Measurements from ENCODE around the gene NINL. TPM values are rescaled to one million over a fixed set of nuclear protein-coding genes. Genes with fewer than 3 reads are reported as not detected.

Gene NINL
- total RNA-seq, 4 donors from 2014 or later: 18.3 to 37.8 (median 23.5) TPM

- H3K27ac ChIP-seq: no peak overlapping the region
- DNase-seq: no peak
- TF ChIP-seq POLR2A (IDR thresholded peaks at IDR 0.05) (no peak), CTCF (IDR thresholded peaks at IDR 0.05) (no peak)
- H3K4me1 ChIP-seq: no peaks in the 10 kb centered on the region
- no peaks in the 10 kb centered on the region for H3K9me3 ChIP-seq
- no peak overlapping the region for H3K4me3 ChIP-seq (replicated peaks in 1 of 3)
- intact Hi-C loops (cut with DNase I): no loop called here
- 93 to 96% methylated on average over 7 to 15 of the region's 18 CpGs for WGBS, 2 donors
- H3K36me3 ChIP-seq: peaks cover 0 to 2% of the 10 kb centered on the region in 2 donors
- no peaks in the 10 kb centered on the region for H3K27me3 ChIP-seq
Measured at GRCh38 chr20:25495189-25495824, 90.0 kb downstream of the NINL start.

GRCh38 chr20:25494506-25495188 lies 90.7 kb downstream of the NINL start:
- peaks cover under 1 to 2% of the 10 kb centered on the region in 2 donors for H3K36me3 ChIP-seq
- DNase-seq: no peak

GRCh38 chr20:25493748-25494505 lies 91.4 kb downstream of the NINL start:
- H3K4me3 ChIP-seq (replicated peaks in 1 of 3): no peak overlapping the region
- no peak for DNase-seq
- 90 to 98% methylated on average over 10 of the region's 10 CpGs for WGBS, 2 donors
- no peak for TF ChIP-seq POLR2A (IDR thresholded peaks at IDR 0.05)
- H3K27ac ChIP-seq: no peak overlapping the region
- H3K9me3 ChIP-seq: no peaks in the 10 kb centered on the region
- intact Hi-C loops (cut with DNase I): no loop called here
- peaks cover 5 to 7% of the 10 kb centered on the region in 2 donors for H3K36me3 ChIP-seq
- H3K27me3 ChIP-seq: no peaks in the 10 kb centered on the region
- no peaks in the 10 kb centered on the region for H3K4me1 ChIP-seq

More at GRCh38 chr20:25494506-25495188, 90.7 kb downstream of the NINL start:
- no peak for TF ChIP-seq POLR2A (IDR thresholded peaks at IDR 0.05)
- no peak for TF ChIP-seq CTCF (IDR thresholded peaks at IDR 0.05)
- no peaks in the 10 kb centered on the region for H3K9me3 ChIP-seq
- no peaks in the 10 kb centered on the region for H3K4me1 ChIP-seq
- intact Hi-C loops (cut with DNase I): no loop called here
- WGBS, 2 donors: 91 to 94% methylated on average over 8 to 13 of the region's 17 CpGs
- H3K4me3 ChIP-seq (replicated peaks in 1 of 3): no peak overlapping the region
- H3K27ac ChIP-seq: no peak overlapping the region
- no peaks in the 10 kb centered on the region for H3K27me3 ChIP-seq

GRCh38 chr20:25493137-25493536 lies 92.2 kb downstream of the NINL start:
- peaks cover 8 to 10% of the 10 kb centered on the region in 2 donors for H3K36me3 ChIP-seq

More at GRCh38 chr20:25493137-25493536, 92.2 kb downstream of the NINL start:
- Histone ChIP-seq H3K27ac (no peak overlapping the region), H3K9me3 (no peaks in the 10 kb centered on the region), H3K27me3 (no peaks in the 10 kb centered on the region), H3K4me3 (replicated peaks in 1 of 3) (no peak overlapping the region), H3K4me1 (no peaks in the 10 kb centered on the region)
- TF ChIP-seq POLR2A (IDR thresholded peaks at IDR 0.05) (no peak), CTCF (IDR thresholded peaks at IDR 0.05) (no peak)
- no peak for DNase-seq
- intact Hi-C loops (cut with DNase I): no loop called here
- 78 to 91% methylated on average over 9 to 10 of the region's 10 CpGs for WGBS, 2 donors
